Skeletal muscle satellite cell (primary cell): ENCODE data around the gene CTNNBL1.
"Not testable (repeated sequence)": the region's sequence is repeated elsewhere in the genome, so short reads cannot be mapped to it uniquely, and the experiment has no call there.

Source experiments
- H3K27me3 ChIP-seq: 2 replicates; pipeline ENCODE4 v1.7.0; 2013; ENCODE audit warnings: low read length; ENCODE audit not compliant: control insufficient read depth, insufficient read depth
- H3K36me3 ChIP-seq: 2 replicates; pipeline ENCODE4 v1.7.0; 2013; ENCODE audit warnings: mild to moderate bottlenecking, control low read depth, low read length; ENCODE audit not compliant: insufficient read depth
- H3K4me1 ChIP-seq: 2 replicates; pipeline ENCODE4 v1.7.0; 2013; ENCODE audit warnings: low read length; ENCODE audit not compliant: control insufficient read depth, insufficient read depth
- H3K4me2 ChIP-seq: 2 replicates; pipeline ENCODE4 v1.7.0; 2013; ENCODE audit warnings: mild to moderate bottlenecking, low read length
- H3K4me3 ChIP-seq: 2 replicates; pipeline ENCODE4 v1.7.0; 2013; ENCODE audit warnings: low read length
- H3K9ac ChIP-seq: 2 replicates; pipeline ENCODE4 v1.7.0; 2013; ENCODE audit warnings: mild to moderate bottlenecking, low read depth, low read length, moderate library complexity
- H3K9me3 ChIP-seq: replicated peaks from 2 replicates; pipeline ENCODE4 v1.7.0; 2013; ENCODE audit warnings: mild to moderate bottlenecking, control low read depth, low read length

The CTNNBL1 gene

DNA sequence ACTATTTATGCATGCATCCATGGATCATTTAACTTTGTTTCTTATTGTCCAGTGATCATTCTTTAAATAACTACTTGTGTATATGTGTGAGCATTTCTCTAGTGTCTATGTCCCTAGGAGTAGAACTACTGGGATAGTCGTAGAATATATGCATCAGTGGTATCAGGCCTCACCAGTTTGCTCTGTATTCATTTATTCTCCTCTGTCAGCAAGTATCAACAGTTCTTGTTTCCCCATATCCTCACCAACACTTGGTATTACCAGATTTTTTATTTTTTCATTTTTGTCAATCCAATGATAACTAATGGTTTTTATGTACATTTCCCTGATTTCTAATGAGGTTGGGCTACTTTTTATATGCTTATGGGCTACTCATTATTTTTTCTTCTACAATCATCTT is 27.9 kb downstream of the CTNNBL1 start:
- H3K9ac ChIP-seq = no peak overlapping the region
- no peak overlapping the region for H3K4me3 ChIP-seq
- H3K9me3 ChIP-seq = no peaks in the 10 kb centered on the region
- H3K36me3 ChIP-seq = no peaks in the 10 kb centered on the region
- no peak overlapping the region for H3K4me2 ChIP-seq
- no peaks in the 10 kb centered on the region for H3K27me3 ChIP-seq
- no peaks in the 10 kb centered on the region for H3K4me1 ChIP-seq

DNA sequence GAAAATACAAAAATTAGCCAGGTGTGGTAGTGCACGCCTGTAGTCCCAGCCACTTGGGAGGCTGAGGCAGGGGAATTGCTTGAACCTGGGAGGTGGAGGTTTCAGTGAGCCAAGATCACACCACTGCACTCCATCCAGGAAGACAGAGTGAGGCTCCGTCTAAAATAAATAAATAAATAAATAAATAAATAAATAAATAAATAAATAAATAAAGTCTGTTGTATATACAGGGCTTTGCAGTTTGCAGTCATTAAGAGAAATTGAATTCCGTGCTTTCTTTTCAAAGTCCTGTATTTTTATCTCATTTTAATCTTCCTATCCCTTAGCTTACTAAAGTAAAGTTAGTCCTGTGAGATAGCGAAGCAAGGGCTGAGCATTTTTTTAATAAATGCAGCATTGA is 28.5 kb downstream of the CTNNBL1 start:
- H3K4me2 ChIP-seq, H3K4me3 ChIP-seq, H3K4me1 ChIP-seq, H3K27me3 ChIP-seq, H3K9ac ChIP-seq, H3K9me3 ChIP-seq, H3K36me3 ChIP-seq: not testable (repeated sequence)

DNA sequence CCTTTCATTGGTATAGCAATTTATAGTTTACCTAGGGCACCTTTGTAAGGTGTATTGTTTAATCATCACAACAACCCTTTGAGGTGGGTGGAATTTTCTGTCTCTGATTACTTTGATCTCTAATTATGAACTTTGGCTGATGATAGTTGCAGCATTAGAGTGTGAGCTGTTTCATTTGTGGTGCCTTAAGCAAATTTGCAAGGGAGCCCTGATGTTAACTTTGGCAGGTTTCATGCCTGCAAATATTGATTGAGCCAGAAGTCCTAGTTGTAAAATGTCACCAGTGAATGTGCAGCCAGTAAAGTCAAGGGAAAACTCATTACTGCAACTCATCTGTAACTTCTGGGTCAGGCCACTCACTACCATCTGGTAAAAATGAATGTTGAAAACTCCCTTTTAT is 29.8 kb downstream of the CTNNBL1 start:
- Histone ChIP-seq H3K4me1 (no peaks in the 10 kb centered on the region), H3K27me3 (no peaks in the 10 kb centered on the region), H3K4me3 (no peak overlapping the region), H3K9me3 (no peaks in the 10 kb centered on the region), H3K4me2 (no peak overlapping the region), H3K36me3 (no peaks in the 10 kb centered on the region), H3K9ac (no peak overlapping the region)

DNA sequence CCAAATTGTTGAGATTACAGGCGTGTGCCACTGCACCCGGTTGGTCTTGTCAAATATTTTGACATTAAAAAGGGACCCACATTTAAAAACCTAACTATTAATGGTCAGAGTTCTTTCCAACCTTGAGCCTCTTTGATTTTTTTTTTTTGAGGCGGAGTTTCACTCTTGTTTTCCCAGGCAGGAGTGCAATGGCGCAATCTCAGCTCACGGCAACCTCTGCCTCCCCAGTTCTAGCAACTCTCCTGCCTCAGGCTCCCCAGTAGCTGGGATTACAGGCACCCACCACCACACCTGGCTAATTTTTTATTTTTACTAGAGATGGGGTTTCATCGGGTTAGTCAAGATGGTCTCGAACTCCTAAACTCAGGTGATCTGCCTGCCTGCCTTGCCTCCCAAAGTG is 31.3 kb downstream of the CTNNBL1 start:
- no peak overlapping the region for H3K9ac ChIP-seq
- no peak overlapping the region for H3K4me2 ChIP-seq
- H3K9me3 ChIP-seq = no peaks in the 10 kb centered on the region
- H3K4me1 ChIP-seq = peaks cover 7% of the 10 kb centered on the region
- H3K27me3 ChIP-seq = no peaks in the 10 kb centered on the region
- H3K36me3 ChIP-seq = no peaks in the 10 kb centered on the region
- no peak overlapping the region for H3K4me3 ChIP-seq

DNA sequence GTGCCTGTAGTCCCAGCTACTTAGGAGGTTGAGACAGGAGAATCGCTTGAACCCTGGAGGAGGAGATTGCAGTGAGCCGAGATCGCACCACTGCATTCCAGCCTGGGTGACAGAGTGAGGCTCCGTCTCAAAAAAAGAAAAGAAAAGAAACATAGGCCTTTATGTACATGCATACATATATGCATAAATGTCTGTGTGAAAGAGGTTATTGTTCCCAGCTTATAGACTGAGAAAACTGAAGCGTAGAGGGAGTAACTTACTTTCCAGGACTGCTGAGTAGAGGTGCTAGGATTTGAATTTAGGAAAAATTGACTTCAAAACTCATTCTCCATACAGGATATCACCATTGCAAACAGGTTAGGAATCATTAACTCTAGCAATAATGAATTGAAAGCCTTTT is 32.0 kb downstream of the CTNNBL1 start:
- Histone ChIP-seq H3K4me3 (no peak overlapping the region), H3K36me3 (no peaks in the 10 kb centered on the region), H3K4me1 (peaks cover 9% of the 10 kb centered on the region), H3K9ac (no peak overlapping the region), H3K27me3 (no peaks in the 10 kb centered on the region), H3K9me3 (no peaks in the 10 kb centered on the region), H3K4me2 (no peak overlapping the region)

DNA sequence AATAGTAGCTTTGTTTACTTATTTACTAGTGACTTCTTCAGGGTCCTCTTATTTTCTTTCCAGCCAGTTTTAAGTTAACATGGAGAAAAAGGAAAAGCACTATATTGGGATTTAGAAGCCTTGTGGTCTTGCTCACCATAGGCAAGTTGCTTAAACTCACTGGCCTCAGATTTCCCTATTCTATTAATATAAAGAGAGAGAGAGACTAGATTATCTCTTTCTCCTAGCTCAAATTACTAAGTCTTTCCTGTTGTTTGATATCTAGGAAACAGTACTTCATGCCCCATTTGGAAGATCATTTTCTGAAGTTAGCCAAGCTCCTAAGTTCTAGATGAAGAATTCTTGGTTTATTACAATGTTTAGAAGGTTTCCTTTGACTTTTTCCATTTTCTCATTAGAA is 32.5 kb downstream of the CTNNBL1 start:
- Histone ChIP-seq H3K4me1 (peaks cover 9% of the 10 kb centered on the region), H3K4me3 (no peak overlapping the region), H3K36me3 (no peaks in the 10 kb centered on the region), H3K4me2 (no peak overlapping the region), H3K9ac (no peak overlapping the region), H3K27me3 (no peaks in the 10 kb centered on the region), H3K9me3 (no peaks in the 10 kb centered on the region)

DNA sequence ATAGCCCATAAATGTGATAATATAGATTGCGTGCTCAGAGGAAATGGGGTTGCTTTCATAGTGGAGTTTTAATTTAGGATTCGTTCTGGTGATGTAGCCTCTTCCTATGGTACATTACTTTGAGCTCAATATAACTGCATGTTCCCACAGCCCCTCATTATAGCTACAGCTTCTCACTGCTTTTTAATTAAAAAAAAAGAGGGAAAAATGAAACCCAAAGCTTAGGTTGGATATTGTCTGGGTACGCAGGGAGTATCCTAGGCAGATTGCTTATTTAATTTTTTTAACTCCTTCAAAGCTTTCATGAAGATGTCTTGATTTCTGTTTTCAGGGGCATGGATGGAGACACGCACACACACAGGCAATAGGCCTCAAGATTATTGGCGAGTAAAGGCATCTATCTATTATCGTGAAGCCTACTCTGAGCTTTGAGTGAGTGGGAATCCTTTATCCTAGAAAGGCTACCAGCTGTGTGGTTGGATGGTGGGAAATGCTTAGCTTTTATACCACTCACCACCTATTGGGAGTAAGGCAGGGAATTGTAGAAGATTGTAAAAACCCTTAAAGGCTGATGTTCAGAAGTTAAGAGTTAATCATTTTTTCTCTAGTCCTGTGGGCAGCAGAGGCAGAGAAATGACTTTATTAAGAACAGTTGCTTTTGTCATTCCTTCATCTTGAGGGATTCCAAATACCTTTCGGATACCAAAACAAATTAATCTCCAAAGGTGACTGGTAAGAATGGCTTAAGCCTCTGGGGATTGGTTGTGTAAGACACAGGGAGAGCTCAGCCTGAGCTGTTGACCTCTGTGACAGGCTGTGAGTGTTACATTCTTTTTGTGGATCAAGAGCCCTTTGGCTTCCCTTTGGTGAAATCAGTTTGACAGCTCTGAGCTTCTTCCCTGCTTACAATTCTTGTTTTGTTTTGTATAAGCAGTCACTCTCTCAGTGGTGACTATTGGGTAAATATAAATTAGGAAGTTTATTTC is 33.4 kb downstream of the CTNNBL1 start:
- Histone ChIP-seq H3K9me3 (no peaks in the 10 kb centered on the region), H3K4me1 (peaks cover 9% of the 10 kb centered on the region), H3K9ac (no peak overlapping the region), H3K36me3 (no peaks in the 10 kb centered on the region), H3K27me3 (no peaks in the 10 kb centered on the region), H3K4me3 (no peak overlapping the region), H3K4me2 (no peak overlapping the region)

DNA sequence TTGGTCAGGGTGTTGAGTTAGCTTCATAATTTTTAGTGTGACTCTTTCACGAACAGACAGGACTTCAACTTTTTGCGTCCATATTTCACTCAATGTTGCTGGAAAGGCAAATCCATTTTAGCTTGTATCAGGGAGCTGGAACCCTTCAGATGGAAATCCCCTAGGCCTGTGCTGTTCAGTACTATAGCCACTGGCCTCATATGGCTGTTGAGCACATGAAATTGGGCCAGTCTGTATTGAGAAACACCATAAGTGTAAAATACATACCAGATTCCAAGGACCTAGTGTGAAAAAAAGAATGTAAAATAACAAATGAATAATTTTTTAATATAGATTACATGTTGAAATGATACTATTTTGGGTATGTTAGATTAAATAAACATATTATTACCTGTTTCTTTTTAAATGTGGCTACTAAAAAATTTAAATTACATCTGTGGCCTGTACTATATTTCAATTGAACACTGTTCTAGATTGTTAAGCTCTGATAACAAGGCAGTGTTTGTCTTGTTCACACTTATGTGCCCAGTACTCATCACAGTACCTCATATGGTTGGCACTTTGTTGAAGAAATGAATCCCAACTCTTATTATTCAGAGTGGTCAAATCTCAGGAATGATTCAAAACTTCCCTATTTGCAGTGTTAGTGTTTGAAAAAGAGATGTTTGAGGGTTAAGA is 34.3 kb downstream of the CTNNBL1 start:
- H3K4me1 ChIP-seq = peaks cover 9% of the 10 kb centered on the region
- peaks cover 3% of the 10 kb centered on the region for H3K36me3 ChIP-seq
- H3K9ac ChIP-seq = no peak overlapping the region
- no peaks in the 10 kb centered on the region for H3K9me3 ChIP-seq
- H3K27me3 ChIP-seq = no peaks in the 10 kb centered on the region
- H3K4me3 ChIP-seq = no peak overlapping the region
- H3K4me2 ChIP-seq = no peak overlapping the region

DNA sequence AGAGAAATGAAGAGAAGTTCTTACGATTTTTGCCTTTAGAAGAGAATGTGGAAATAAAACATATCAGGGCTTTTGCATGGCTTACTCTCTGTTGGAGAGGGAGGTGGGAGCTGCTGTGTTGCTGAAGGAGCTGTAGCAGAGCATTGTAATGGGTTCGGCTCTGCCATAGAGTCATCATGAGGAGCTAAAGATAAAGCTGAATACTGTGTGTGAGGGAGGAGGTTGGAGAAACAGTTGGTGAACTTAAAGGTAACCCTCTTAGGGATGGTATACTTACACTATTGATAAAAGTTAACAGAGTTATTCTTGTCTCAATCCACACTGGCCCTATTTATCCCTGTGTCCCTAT is 34.8 kb downstream of the CTNNBL1 start:
- Histone ChIP-seq H3K9ac (no peak overlapping the region), H3K4me1 (peaks cover 9% of the 10 kb centered on the region)

DNA sequence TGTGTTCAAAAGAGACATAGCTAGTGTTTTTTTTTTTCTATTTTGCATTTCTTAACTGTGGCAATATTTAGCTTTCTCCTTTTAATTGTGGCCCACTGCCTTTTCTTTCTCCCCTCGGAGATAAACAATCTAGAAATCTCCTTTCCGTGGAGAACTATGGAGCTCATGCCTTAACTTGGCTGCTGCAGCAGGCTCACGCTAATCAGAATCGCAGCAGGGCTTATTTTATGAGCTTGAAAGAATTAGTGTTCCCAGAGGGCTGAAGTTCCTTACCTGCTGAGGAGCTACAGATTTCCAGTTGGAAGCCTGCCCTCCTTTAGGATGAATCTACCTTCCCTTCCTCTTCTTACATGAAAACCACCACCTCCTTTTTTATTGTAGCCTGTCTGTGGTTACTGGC is 35.6 kb downstream of the CTNNBL1 start:
- Histone ChIP-seq H3K4me2 (no peak overlapping the region), H3K27me3 (no peaks in the 10 kb centered on the region), H3K36me3 (peaks cover 7% of the 10 kb centered on the region), H3K4me3 (no peak overlapping the region), H3K4me1 (peaks cover 12% of the 10 kb centered on the region), H3K9me3 (no peaks in the 10 kb centered on the region), H3K9ac (no peak overlapping the region)

More for the DNA sequence above, 34.8 kb downstream of the CTNNBL1 start:
- Histone ChIP-seq H3K27me3 (no peaks in the 10 kb centered on the region), H3K36me3 (peaks cover 7% of the 10 kb centered on the region), H3K9me3 (no peaks in the 10 kb centered on the region), H3K4me3 (no peak overlapping the region), H3K4me2 (no peak overlapping the region)

DNA sequence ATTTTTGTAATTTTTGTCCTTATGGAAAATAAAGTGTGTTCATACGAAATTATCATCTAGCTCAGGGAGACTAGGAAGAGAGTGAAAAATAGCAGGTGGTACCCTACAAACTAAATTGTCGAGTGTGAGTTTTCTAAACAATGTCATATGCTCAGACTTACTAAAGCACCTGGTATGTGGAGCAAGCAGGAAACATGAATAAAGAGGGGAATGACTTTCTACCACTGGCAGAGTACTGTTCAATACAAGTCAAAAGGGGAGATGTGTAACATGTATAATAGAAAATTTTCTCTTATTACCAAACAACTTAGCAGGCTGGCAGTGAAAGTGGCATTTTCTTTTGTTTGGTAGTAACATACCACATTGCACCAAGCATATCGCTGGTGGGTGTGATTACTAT is 36.1 kb downstream of the CTNNBL1 start:
- Histone ChIP-seq H3K9me3 (no peaks in the 10 kb centered on the region), H3K9ac (no peak overlapping the region), H3K36me3 (peaks cover 7% of the 10 kb centered on the region), H3K4me1 (peaks cover 17% of the 10 kb centered on the region), H3K27me3 (no peaks in the 10 kb centered on the region), H3K4me3 (no peak overlapping the region), H3K4me2 (no peak overlapping the region)

DNA sequence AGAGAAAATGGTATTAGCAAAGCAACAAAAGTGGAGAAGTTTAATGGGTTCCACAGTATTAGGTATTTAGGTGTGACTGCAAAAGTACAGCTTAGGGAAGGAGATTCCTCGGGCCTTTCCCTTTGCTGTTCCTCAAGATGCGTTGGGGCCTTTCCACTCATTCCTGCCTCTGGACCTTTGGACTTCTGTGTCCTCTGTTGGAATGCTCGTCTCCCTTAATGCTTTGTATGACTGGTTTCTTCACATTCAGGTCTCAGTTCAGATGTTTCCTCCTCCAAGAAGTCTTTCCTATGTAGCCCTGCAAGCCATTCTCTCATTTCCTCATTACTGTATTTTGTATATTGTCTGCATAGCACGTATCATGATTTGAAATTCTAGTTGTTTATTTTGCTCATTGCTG is 39.6 kb downstream of the CTNNBL1 start:
- no peaks in the 10 kb centered on the region for H3K27me3 ChIP-seq
- H3K36me3 ChIP-seq = peaks cover 17% of the 10 kb centered on the region
- H3K4me1 ChIP-seq = peaks cover 18% of the 10 kb centered on the region
- H3K9ac ChIP-seq = no peak overlapping the region
- no peak overlapping the region for H3K4me3 ChIP-seq
- H3K9me3 ChIP-seq = no peaks in the 10 kb centered on the region
- no peak overlapping the region for H3K4me2 ChIP-seq
